ENCODE measurements around the gene LYSMD3. TPM values are rescaled to one million over a fixed set of nuclear protein-coding genes. Genes with fewer than 3 reads are reported as not detected.

LYSMD3 gene
- total RNA-seq, 4 donors from 2014 or later = 5.6 to 23.0 (median 12.8) TPM

DNA sequence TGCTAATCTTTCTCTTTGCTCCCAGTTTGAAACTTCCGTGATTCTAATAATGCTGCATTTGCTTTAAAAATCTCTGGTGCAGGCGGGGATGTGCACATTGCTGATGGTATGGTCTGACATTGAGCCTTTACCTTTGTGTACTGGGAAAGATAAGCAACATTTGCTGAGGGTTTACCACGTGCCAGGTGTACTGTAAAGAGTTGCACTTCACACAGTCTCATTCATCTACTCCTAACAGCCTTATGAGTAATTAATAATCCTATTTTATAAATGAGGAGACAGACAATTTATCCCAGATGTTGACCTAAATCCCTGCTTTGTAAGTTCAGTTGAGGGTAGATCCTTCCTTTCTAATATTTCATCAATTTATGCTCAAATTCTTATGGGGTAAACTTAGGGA, 28.5 kb upstream of the LYSMD3 start:
- intact Hi-C loops (cut with DNase I; ENCODE audit: low total_unique reads) = no loop called here
- no peak for TF ChIP-seq POLR2A (IDR thresholded peaks at IDR 0.05)
- TF ChIP-seq, protein P1, sequence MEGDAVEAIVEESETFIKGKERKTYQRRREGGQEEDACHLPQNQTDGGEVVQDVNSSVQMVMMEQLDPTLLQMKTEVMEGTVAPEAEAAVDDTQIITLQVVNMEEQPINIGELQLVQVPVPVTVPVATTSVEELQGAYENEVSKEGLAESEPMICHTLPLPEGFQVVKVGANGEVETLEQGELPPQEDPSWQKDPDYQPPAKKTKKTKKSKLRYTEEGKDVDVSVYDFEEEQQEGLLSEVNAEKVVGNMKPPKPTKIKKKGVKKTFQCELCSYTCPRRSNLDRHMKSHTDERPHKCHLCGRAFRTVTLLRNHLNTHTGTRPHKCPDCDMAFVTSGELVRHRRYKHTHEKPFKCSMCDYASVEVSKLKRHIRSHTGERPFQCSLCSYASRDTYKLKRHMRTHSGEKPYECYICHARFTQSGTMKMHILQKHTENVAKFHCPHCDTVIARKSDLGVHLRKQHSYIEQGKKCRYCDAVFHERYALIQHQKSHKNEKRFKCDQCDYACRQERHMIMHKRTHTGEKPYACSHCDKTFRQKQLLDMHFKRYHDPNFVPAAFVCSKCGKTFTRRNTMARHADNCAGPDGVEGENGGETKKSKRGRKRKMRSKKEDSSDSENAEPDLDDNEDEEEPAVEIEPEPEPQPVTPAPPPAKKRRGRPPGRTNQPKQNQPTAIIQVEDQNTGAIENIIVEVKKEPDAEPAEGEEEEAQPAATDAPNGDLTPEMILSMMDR (IDR thresholded peaks at IDR 0.05) = no peak
- no peak for TF ChIP-seq EP300 (IDR thresholded peaks at IDR 0.05; ENCODE audit: low read depth)
- no peak for TF ChIP-seq POLR2AphosphoS5 (IDR thresholded peaks at IDR 0.05)
- Histone ChIP-seq H3K4me1 (peaks cover 0 to 20% (median 11%) of the 10 kb centered on the region in 4 donors), H3K4me3 (peak overlapping the region in 3 of 4 donors; percentile 41 to 67 (median 46)), H3K9me3 (no peaks in the 10 kb centered on the region), H3K27me3 (peaks cover 58% of the 10 kb centered on the region), H3K36me3 (no peaks in the 10 kb centered on the region), H3K27ac (peak overlapping the region in 1 of 4 donors; percentile 26)
- 0 to 6% methylated on average over 2 to 3 of the region's 3 CpGs for WGBS, 2 donors (ENCODE audit: low coverage in 1 of 2)
- in situ Hi-C loops (cut with MboI; ENCODE audit: low pct_ligation_motif_present in 1 of 4, low pct_unique_long_range_greater_than_20kb in 1 of 4, low sequenced_read_pairs in 3 of 4) = no loop called here
- no peak for DNase-seq

DNA sequence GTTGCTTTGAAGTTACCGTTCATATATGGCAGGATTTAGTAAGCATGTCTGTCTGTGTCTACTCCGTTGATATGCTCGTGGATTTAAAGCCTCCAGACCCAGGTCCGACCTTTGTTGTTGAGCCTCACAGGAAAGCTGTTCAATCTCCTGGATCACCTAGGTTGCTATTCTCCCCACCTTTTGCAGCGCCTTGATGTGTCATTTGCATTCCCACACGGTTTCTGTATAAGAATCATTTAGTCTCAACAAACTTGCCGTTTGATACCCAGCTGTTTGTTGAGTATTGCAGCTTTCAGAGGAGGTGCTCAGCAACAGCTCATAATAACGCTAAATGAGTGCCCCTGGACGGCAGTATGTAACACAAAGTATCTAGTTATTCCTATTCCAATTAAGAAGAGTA, 28.0 kb upstream of the LYSMD3 start:
- 14% methylated on average over 7 to 9 of the region's 9 CpGs for WGBS, 2 donors (ENCODE audit: low coverage in 1 of 2)
- no peaks in the 10 kb centered on the region for H3K36me3 ChIP-seq
- H3K27me3 ChIP-seq = peaks cover 56% of the 10 kb centered on the region
- peaks cover 0 to 20% (median 11%) of the 10 kb centered on the region in 4 donors for H3K4me1 ChIP-seq
- no peak overlapping the region for H3K27ac ChIP-seq
- TF ChIP-seq POLR2AphosphoS5 (IDR thresholded peaks at IDR 0.05) (no peak), POLR2A (IDR thresholded peaks at IDR 0.05) (no peak), EP300 (IDR thresholded peaks at IDR 0.05; ENCODE audit: low read depth) (no peak)
- TF ChIP-seq, protein P1 (IDR thresholded peaks at IDR 0.05) = no peak
- intact Hi-C loops (cut with DNase I; ENCODE audit: low total_unique reads) (no loop called here), in situ Hi-C loops (cut with MboI; ENCODE audit: low pct_ligation_motif_present in 1 of 4, low pct_unique_long_range_greater_than_20kb in 1 of 4, low sequenced_read_pairs in 3 of 4) (no loop called here)
- H3K4me3 ChIP-seq = no peak overlapping the region
- DNase-seq = no peak
- no peaks in the 10 kb centered on the region for H3K9me3 ChIP-seq

DNA sequence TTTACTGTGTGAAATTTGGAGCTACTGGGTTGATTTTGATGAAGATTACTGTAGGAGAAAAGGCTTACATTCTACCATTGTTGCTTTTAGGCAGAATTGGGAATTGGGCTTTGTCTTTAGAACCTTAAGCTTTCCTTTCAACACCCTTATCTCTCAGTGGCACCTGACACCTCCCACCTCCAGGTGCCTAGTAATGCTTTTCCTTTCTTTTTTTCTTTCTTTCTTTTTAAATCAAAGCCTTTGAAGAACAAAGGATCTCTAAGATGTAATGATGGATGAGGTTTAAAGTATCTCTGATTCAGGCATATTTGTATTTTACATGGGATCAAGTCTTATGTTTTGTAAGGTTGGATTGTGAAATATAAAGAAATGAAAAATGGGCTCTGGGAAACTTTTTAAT, 26.3 kb upstream of the LYSMD3 start:
- Histone ChIP-seq H3K27ac (no peak overlapping the region), H3K4me1 (peaks cover 0 to 20% (median 11%) of the 10 kb centered on the region in 4 donors), H3K9me3 (no peaks in the 10 kb centered on the region), H3K36me3 (no peaks in the 10 kb centered on the region), H3K4me3 (no peak overlapping the region), H3K27me3 (peaks cover 53% of the 10 kb centered on the region)
- TF ChIP-seq, protein P1 (IDR thresholded peaks at IDR 0.05) = no peak
- no peak for TF ChIP-seq POLR2AphosphoS5 (IDR thresholded peaks at IDR 0.05)
- TF ChIP-seq POLR2A (IDR thresholded peaks at IDR 0.05) = no peak
- in situ Hi-C loops (cut with MboI; ENCODE audit: low pct_ligation_motif_present in 1 of 4, low pct_unique_long_range_greater_than_20kb in 1 of 4, low sequenced_read_pairs in 3 of 4) = no loop called here
- no peak for DNase-seq
- intact Hi-C loops (cut with DNase I; ENCODE audit: low total_unique reads) = no loop called here

DNA sequence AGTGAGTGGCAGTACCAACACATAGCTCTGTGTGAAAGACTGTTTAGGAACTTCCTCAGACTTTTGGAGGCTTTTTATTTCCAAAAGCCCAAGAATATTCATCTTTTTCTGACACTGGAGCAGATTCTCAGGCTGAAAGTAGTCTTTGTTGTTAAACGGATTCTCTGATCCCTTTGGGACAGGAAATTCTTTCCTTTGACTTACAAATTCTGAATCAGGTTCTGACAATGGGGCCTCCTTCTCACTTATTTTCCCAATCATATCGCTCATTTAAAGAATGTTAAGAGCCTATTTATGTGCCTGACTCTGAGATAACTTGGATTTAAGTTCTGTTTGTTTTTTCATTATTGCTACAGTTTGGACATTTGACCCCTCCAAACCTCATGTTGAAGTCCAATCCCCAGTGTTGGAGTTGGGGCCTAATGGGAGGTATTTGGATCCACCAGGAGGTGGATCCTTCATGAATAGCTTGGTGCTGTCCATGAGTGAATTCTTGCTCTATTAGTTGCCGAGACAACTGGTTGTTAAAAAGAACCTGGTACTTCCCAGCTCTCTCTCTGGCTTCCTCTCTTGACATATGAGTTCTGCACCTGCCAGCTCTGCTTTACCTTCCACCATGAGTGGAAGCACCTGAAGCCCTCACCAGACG, 25.1 kb upstream of the LYSMD3 start:
- no peak overlapping the region for H3K27ac ChIP-seq
- no peaks in the 10 kb centered on the region for H3K36me3 ChIP-seq
- TF ChIP-seq POLR2A (IDR thresholded peaks at IDR 0.05) = no peak
- TF ChIP-seq POLR2AphosphoS5 (IDR thresholded peaks at IDR 0.05) = no peak
- no peak for TF ChIP-seq EP300 (IDR thresholded peaks at IDR 0.05; ENCODE audit: low read depth)
- TF ChIP-seq, protein P1 (IDR thresholded peaks at IDR 0.05) = no peak
- H3K27me3 ChIP-seq = peaks cover 41% of the 10 kb centered on the region
- in situ Hi-C loops (cut with MboI; ENCODE audit: low pct_ligation_motif_present in 1 of 4, low pct_unique_long_range_greater_than_20kb in 1 of 4, low sequenced_read_pairs in 3 of 4) (no loop called here), intact Hi-C loops (cut with DNase I; ENCODE audit: low total_unique reads) (no loop called here)
- no peaks in the 10 kb centered on the region for H3K9me3 ChIP-seq
- WGBS, 2 donors (ENCODE audit: low coverage in 1 of 2) = 63 to 67% methylated on average over 4 of the region's 4 CpGs
- no peak for DNase-seq
- H3K4me1 ChIP-seq = peaks cover 0 to 20% (median 11%) of the 10 kb centered on the region in 4 donors
- no peak overlapping the region for H3K4me3 ChIP-seq
